HCT116 (cell line): Measurements from ENCODE around the gene TLE3. TPM values are rescaled to one million over a fixed set of nuclear protein-coding genes. Genes with fewer than 3 reads are reported as not detected.

Source experiments
- ATAC-seq: fragments of 200-7000 bp; cut with Tn5 transposase; 2 replicates; pipeline ENCODE4 v1.9.1; 2020; ENCODE audit warnings: mild to moderate bottlenecking, moderate library complexity
- BruUV-seq: library from RNA; stranded (reverse); fragments of 400-500 nt; replicated peaks from 2 replicates; lab custom pipeline; 2021; lab: Mats Ljungman, UMichigan
- CTCF ChIA-PET: fragments of 300-600 bp; sonication (Branson Sonifier 250); formaldehyde crosslinking; loops from one replicate; lab custom pipeline; 2021; ENCODE audit warnings: antibody characterized with exemption; lab: Charles Lee
- POLR2A ChIA-PET: fragments of 300-600, 350-600 bp; sonication (Branson Sonifier 250); formaldehyde crosslinking; loops from one replicate; lab custom pipeline; 2021; ENCODE audit warnings: antibody characterized with exemption; lab: Charles Lee
- RAD21 ChIA-PET, 2 experiments: fragments of 300-600 bp; sonication (Branson Sonifier 250); formaldehyde crosslinking; loops; one replicate each; lab custom pipeline; 2023; ENCODE audit warnings: low total read pairs in 2 of 2; ENCODE audit not compliant: uncharacterized antibody in 2 of 2, unreplicated experiment in 2 of 2, low non-redundant PET in 1 of 2; lab: Charles Lee
- DNase-seq: peaks from one replicate; pipeline ENCODE4 v3.0.0-alpha.2; 2010; ENCODE audit warnings: low read depth, low spot score
- H2AFZ ChIP-seq: fragments of 200-600 bp; shearing (Covaris generic), sonication (generic); 2 replicates; pipeline ENCODE4 v1.6.1; 2017; ENCODE audit warnings: low read depth, mixed run types, mixed read lengths, antibody characterized with exemption, low read length; ENCODE audit not compliant: poor library complexity, severe bottlenecking
- H3K27ac ChIP-seq: 2 replicates; pipeline ENCODE4 v1.5.1; 2012; ENCODE audit warnings: low read depth, low read length
- H3K27me3 ChIP-seq: fragments of 200-600 bp; sonication (generic); 2 replicates; pipeline ENCODE4 v1.6.1; 2016; ENCODE audit warnings: mixed run types, low read length, mixed read lengths; ENCODE audit not compliant: insufficient read depth
- H3K36me3 ChIP-seq, 2 experiments: fragments of 200-500 bp in 1 of 2; fragments of 200-600 bp in 1 of 2; sonication (Bioruptor generic) in 1 of 2; sonication (generic) in 1 of 2; 2 replicates each; pipeline versions ENCODE4 v1.5.1 to v1.6.1; 2014 to 2016; ENCODE audit warnings: low read length in 2 of 2, inconsistent platforms in 1 of 2, mixed read lengths in 1 of 2, mixed run types in 1 of 2; ENCODE audit not compliant: insufficient read depth in 2 of 2, control insufficient read depth in 1 of 2
- H3K4me1 ChIP-seq, 2 experiments: fragments of 200-600 bp in 1 of 2; sonication (generic) in 1 of 2; 2 replicates each; pipeline versions ENCODE4 v1.5.1 to v1.6.1; 2012 to 2017; ENCODE audit warnings: low read length in 2 of 2, inconsistent platforms in 1 of 2, mild to moderate bottlenecking in 1 of 2, mixed read lengths in 1 of 2, mixed run types in 1 of 2, moderate library complexity in 1 of 2; ENCODE audit not compliant: insufficient read depth in 2 of 2, control insufficient read depth in 1 of 2
- H3K4me2 ChIP-seq: fragments of 200-600 bp; sonication (generic); 2 replicates; pipeline ENCODE4 v1.6.1; 2017; ENCODE audit warnings: mixed run types, low read length, mixed read lengths
- H3K4me3 ChIP-seq, 2 experiments: fragments of 200-600 bp in 1 of 2; sonication (generic) in 1 of 2; replicated peaks in 1 of 2; 2 replicates each; pipeline ENCODE4 v1.5.1; 2011 to 2016; ENCODE audit warnings: low read length in 2 of 2, control low read depth in 1 of 2, low read depth in 1 of 2, mild to moderate bottlenecking in 1 of 2, mixed read lengths in 1 of 2, mixed run types in 1 of 2
- H3K79me2 ChIP-seq: fragments of 200-600 bp; sonication (generic); 2 replicates; pipeline ENCODE4 v1.6.1; 2017; ENCODE audit warnings: mild to moderate bottlenecking, mixed run types, low read length, moderate library complexity, mixed read lengths; ENCODE audit not compliant: insufficient read depth
- H3K9ac ChIP-seq: fragments of 200-600 bp; sonication (generic); 2 replicates; pipeline ENCODE4 v1.6.1; 2016; ENCODE audit warnings: low read length, mixed read lengths
- H3K9me2 ChIP-seq: fragments of 200-600 bp; sonication (generic), shearing (Covaris generic); 2 replicates; pipeline ENCODE4 v1.6.1; 2017; ENCODE audit warnings: mixed run types, mild to moderate bottlenecking, moderate library complexity; ENCODE audit not compliant: insufficient read depth
- H3K9me3 ChIP-seq, 2 experiments: fragments of 200-500 bp in 1 of 2; fragments of 200-600 bp in 1 of 2; sonication (Bioruptor generic) in 1 of 2; sonication (generic) in 1 of 2; 2 replicates each; pipeline ENCODE4 v1.6.1; 2014 to 2017; ENCODE audit warnings: low read length in 2 of 2, mixed read lengths in 2 of 2, inconsistent platforms in 1 of 2, low read depth in 1 of 2, mild to moderate bottlenecking in 1 of 2, mixed run types in 1 of 2, moderate library complexity in 1 of 2; ENCODE audit not compliant: control insufficient read depth in 1 of 2, insufficient read depth in 1 of 2
- H4K20me1 ChIP-seq: fragments of 200-600 bp; sonication (generic), shearing (Covaris generic); 2 replicates; pipeline ENCODE4 v1.6.1; 2017; ENCODE audit warnings: mixed run types, mild to moderate bottlenecking, moderate library complexity; ENCODE audit not compliant: insufficient read depth
- CBX3 ChIP-seq: IDR thresholded peaks from 2 replicates; pipeline ENCODE4 v1.6.1; 2012; ENCODE audit warnings: low read depth
- CEBPB ChIP-seq: IDR thresholded peaks from 2 replicates; pipeline ENCODE4 v1.6.1; 2012; ENCODE audit warnings: low read depth
- EGR1 ChIP-seq: IDR thresholded peaks from 2 replicates; pipeline ENCODE4 v1.6.1; 2012; ENCODE audit warnings: low read depth
- ELF1 ChIP-seq: IDR thresholded peaks from 2 replicates; pipeline ENCODE4 v1.6.1; 2012; ENCODE audit warnings: low read depth, borderline replicate concordance
- EZH2 ChIP-seq: fragments of 200-600 bp; sonication (generic); IDR thresholded peaks from 2 replicates; pipeline ENCODE4 v1.6.1; 2017; ENCODE audit warnings: antibody characterized with exemption, mixed run types
- JUND ChIP-seq: IDR thresholded peaks from 2 replicates; pipeline ENCODE4 v1.6.1; 2012
- POLR2A ChIP-seq: IDR thresholded peaks from 2 replicates; pipeline ENCODE4 v1.7.0; 2011; ENCODE audit warnings: borderline replicate concordance; ENCODE audit not compliant: insufficient read depth, insufficient read length; ENCODE audit errors: extremely low read depth
- SIN3A ChIP-seq: IDR thresholded peaks from 2 replicates; pipeline ENCODE4 v1.6.1; 2012; ENCODE audit warnings: low read depth
- SP1 ChIP-seq: IDR thresholded peaks from 2 replicates; pipeline ENCODE4 v1.6.1; 2012; ENCODE audit warnings: low read depth
- SRF ChIP-seq: IDR thresholded peaks from 2 replicates; pipeline ENCODE4 v1.6.1; 2012; ENCODE audit warnings: low read depth
- TCF7L2 ChIP-seq: IDR thresholded peaks from 2 replicates; pipeline ENCODE4 v1.7.0; 2011; ENCODE audit warnings: borderline replicate concordance, inconsistent platforms; ENCODE audit not compliant: insufficient read depth, insufficient read length; ENCODE audit errors: extremely low read depth
- YY1 ChIP-seq: IDR thresholded peaks from 2 replicates; pipeline ENCODE4 v1.6.1; 2011; ENCODE audit warnings: low read length, low read depth, moderate library complexity, mild to moderate bottlenecking; ENCODE audit not compliant: insufficient replicate concordance; ENCODE audit errors: extremely low read depth
- ZFX ChIP-seq: fragments of 450-650 bp; IDR thresholded peaks from 2 replicates; pipeline ENCODE4 v1.6.1; 2017
- ZNF274 ChIP-seq: fragments of 200-500 bp; sonication (Bioruptor generic); IDR thresholded peaks from 2 replicates; pipeline ENCODE4 v1.6.1; 2014; ENCODE audit warnings: mild to moderate bottlenecking, low read depth, low read length, inconsistent platforms
- intact Hi-C: fragments of 100-400 bp; cut with micrococcal nuclease; formaldehyde crosslinking; loops from 2 replicates; pipeline ENCODE4 v1.10.0; 2022
- total RNA-seq: library from RNA; stranded (reverse); gene quantifications from one replicate; pipeline ENCODE4 v1.2.1, GENCODE V29; 2021; ENCODE audit not compliant: unreplicated experiment
- TF ChIP-seq, protein P1 (sequence below), 3 experiments: fragments of 200-600 bp in 1 of 3; sonication (generic) in 1 of 3; IDR thresholded peaks in 2 of 3; conservative IDR thresholded peaks in 1 of 3; 2 replicates each; pipeline ENCODE4 v1.5.1; 2012 to 2017; ENCODE audit warnings: low read depth in 2 of 3, low read length in 2 of 3, antibody characterized with exemption in 1 of 3, borderline replicate concordance in 1 of 3, control low read depth in 1 of 3, mild to moderate bottlenecking in 1 of 3, mixed read lengths in 1 of 3, mixed run types in 1 of 3, moderate library complexity in 1 of 3; ENCODE audit not compliant: insufficient read depth in 1 of 3
- TF ChIP-seq, protein P2 (sequence below): IDR thresholded peaks from 2 replicates; pipeline ENCODE4 v1.6.1; 2011; ENCODE audit warnings: mild to moderate bottlenecking, low read length, moderate library complexity; ENCODE audit not compliant: insufficient replicate concordance; ENCODE audit errors: extremely low read depth
- TF ChIP-seq, protein P3 (sequence below): IDR thresholded peaks from 2 replicates; pipeline ENCODE4 v1.6.1; 2012
- TF ChIP-seq, protein P4 (sequence below): IDR thresholded peaks from 2 replicates; pipeline ENCODE4 v1.6.1; 2012; ENCODE audit warnings: low read depth

Gene TLE3
- total RNA-seq, 1 experiment from 2014 or later, result 53.9 TPM

DNA sequence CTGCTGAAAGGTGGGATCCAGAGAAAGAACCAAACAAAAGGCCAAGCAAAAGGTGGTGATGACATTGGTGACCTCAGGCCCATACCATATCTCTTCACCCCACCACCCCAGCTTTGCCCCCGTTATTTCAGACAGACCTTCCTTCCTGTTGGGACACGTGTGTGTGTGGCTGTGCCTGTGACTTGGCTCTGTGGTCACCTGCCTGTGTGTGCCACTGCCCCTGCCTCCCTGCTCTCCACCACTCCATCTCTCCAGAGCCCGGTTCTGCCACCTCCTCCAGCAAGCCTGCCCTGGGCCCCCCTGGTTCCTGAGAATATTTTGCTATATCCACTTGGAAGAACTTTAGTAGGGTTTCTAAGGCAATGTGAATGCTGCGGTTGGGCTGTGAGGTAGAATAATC lies 28.6 kb upstream of the TLE3 start:
- ChIA-PET RAD21 (no interaction called here), CTCF (no interaction called here), POLR2A (no interaction called here)
- H3K27ac ChIP-seq, result no peak overlapping the region
- no peak overlapping the region for H3K4me3 ChIP-seq
- no peaks in the 10 kb centered on the region for H3K79me2 ChIP-seq
- no peaks in the 10 kb centered on the region for H3K9me2 ChIP-seq
- no peak for ATAC-seq
- no peaks in the 10 kb centered on the region for H4K20me1 ChIP-seq
- H3K9me3 ChIP-seq, result no peaks in the 10 kb centered on the region
- 0 out of 2 replicates have a peak, but pooled peaks cover 7% of the 10 kb centered on the region for H3K27me3 ChIP-seq
- intact Hi-C loops, result loop anchor here (10.0 kb wide), 1 partner anchor 238 kb away; no protein-coding TSS in a partner anchor
- no peak overlapping the region for H3K4me2 ChIP-seq
- DNase-seq, result no peak
- BruUV-seq, result no TSS peak
- H2AFZ ChIP-seq, result no peak overlapping the region
- no peaks in the 10 kb centered on the region for H3K36me3 ChIP-seq
- H3K4me1 ChIP-seq, result no peaks in the 10 kb centered on the region
- H3K9ac ChIP-seq, result no peak overlapping the region
- TF ChIP-seq, protein P1, sequence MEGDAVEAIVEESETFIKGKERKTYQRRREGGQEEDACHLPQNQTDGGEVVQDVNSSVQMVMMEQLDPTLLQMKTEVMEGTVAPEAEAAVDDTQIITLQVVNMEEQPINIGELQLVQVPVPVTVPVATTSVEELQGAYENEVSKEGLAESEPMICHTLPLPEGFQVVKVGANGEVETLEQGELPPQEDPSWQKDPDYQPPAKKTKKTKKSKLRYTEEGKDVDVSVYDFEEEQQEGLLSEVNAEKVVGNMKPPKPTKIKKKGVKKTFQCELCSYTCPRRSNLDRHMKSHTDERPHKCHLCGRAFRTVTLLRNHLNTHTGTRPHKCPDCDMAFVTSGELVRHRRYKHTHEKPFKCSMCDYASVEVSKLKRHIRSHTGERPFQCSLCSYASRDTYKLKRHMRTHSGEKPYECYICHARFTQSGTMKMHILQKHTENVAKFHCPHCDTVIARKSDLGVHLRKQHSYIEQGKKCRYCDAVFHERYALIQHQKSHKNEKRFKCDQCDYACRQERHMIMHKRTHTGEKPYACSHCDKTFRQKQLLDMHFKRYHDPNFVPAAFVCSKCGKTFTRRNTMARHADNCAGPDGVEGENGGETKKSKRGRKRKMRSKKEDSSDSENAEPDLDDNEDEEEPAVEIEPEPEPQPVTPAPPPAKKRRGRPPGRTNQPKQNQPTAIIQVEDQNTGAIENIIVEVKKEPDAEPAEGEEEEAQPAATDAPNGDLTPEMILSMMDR (IDR thresholded peaks at IDR 0.05 in 2 of 3, conservative IDR thresholded peaks at IDR 0.05 in 1 of 3; ENCODE audit: borderline replicate concordance in 1 of 3, insufficient read depth in 1 of 3, low read depth in 2 of 3, low read length in 2 of 3), result no peak
- no peak for TF ChIP-seq TCF7L2
- no peak for TF ChIP-seq CEBPB
- no peak for TF ChIP-seq ELF1
- TF ChIP-seq, protein P2, sequence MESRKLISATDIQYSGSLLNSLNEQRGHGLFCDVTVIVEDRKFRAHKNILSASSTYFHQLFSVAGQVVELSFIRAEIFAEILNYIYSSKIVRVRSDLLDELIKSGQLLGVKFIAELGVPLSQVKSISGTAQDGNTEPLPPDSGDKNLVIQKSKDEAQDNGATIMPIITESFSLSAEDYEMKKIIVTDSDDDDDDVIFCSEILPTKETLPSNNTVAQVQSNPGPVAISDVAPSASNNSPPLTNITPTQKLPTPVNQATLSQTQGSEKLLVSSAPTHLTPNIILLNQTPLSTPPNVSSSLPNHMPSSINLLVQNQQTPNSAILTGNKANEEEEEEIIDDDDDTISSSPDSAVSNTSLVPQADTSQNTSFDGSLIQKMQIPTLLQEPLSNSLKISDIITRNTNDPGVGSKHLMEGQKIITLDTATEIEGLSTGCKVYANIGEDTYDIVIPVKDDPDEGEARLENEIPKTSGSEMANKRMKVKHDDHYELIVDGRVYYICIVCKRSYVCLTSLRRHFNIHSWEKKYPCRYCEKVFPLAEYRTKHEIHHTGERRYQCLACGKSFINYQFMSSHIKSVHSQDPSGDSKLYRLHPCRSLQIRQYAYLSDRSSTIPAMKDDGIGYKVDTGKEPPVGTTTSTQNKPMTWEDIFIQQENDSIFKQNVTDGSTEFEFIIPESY, result no peak
- TF ChIP-seq EZH2, result no peak
- TF ChIP-seq POLR2A, result no peak
- no peak for TF ChIP-seq CBX3
- TF ChIP-seq, protein P3, sequence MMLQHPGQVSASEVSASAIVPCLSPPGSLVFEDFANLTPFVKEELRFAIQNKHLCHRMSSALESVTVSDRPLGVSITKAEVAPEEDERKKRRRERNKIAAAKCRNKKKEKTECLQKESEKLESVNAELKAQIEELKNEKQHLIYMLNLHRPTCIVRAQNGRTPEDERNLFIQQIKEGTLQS, result no peak
- no peak for TF ChIP-seq SRF
- no peak for TF ChIP-seq EGR1
- TF ChIP-seq SP1, result no peak
- no peak for TF ChIP-seq ZNF274
- no peak for TF ChIP-seq JUND
- no peak for TF ChIP-seq SIN3A
- no peak for TF ChIP-seq YY1
- TF ChIP-seq, protein P4, sequence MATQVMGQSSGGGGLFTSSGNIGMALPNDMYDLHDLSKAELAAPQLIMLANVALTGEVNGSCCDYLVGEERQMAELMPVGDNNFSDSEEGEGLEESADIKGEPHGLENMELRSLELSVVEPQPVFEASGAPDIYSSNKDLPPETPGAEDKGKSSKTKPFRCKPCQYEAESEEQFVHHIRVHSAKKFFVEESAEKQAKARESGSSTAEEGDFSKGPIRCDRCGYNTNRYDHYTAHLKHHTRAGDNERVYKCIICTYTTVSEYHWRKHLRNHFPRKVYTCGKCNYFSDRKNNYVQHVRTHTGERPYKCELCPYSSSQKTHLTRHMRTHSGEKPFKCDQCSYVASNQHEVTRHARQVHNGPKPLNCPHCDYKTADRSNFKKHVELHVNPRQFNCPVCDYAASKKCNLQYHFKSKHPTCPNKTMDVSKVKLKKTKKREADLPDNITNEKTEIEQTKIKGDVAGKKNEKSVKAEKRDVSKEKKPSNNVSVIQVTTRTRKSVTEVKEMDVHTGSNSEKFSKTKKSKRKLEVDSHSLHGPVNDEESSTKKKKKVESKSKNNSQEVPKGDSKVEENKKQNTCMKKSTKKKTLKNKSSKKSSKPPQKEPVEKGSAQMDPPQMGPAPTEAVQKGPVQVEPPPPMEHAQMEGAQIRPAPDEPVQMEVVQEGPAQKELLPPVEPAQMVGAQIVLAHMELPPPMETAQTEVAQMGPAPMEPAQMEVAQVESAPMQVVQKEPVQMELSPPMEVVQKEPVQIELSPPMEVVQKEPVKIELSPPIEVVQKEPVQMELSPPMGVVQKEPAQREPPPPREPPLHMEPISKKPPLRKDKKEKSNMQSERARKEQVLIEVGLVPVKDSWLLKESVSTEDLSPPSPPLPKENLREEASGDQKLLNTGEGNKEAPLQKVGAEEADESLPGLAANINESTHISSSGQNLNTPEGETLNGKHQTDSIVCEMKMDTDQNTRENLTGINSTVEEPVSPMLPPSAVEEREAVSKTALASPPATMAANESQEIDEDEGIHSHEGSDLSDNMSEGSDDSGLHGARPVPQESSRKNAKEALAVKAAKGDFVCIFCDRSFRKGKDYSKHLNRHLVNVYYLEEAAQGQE, result no peak
- TF ChIP-seq ZFX, result no peak
